Measurements from ENCODE around the gene ITFG1.

GRCh38 chr16:47229053-47230050 lies 231.5 kb downstream of the ITFG1 start:
- no peak for TF ChIP-seq CTCF (conservative IDR thresholded peaks at IDR 0.05; ENCODE audit: low read length)
- no peak for TF ChIP-seq EZH2phosphoT487 (IDR thresholded peaks at IDR 0.05; ENCODE audit: borderline replicate concordance, low read depth, low read length)

Data from OCI-LY7 (cell line).